ENCODE measurements around the gene PTPRN2. TPM values are rescaled to one million over a fixed set of nuclear protein-coding genes. Genes with fewer than 3 reads are reported as not detected.

PTPRN2 gene
- total and polyA plus RNA-seq, 2 of the 8 experiments (the other 6 are each of a cell fraction or from before 2014, with no cell fraction given) = 2.6 to 4.5 TPM

GRCh38 chr7:158315881-158316280 is 271.7 kb downstream of the PTPRN2 start:
- CTCF ChIA-PET (ENCODE audit: partially characterized antibody) = no interaction called here
- H3K56ac ChIP-seq (replicated peaks; ENCODE audit: insufficient read length, low read depth, low read length) = no peak overlapping the region
- no peak for TF ChIP-seq POLR2A (IDR thresholded peaks at IDR 0.05; ENCODE audit: control extremely low read depth in 1 of 2, low read depth in 2 of 2, low read length in 2 of 2)
- TF ChIP-seq, protein P1, sequence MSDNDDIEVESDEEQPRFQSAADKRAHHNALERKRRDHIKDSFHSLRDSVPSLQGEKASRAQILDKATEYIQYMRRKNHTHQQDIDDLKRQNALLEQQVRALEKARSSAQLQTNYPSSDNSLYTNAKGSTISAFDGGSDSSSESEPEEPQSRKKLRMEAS (IDR thresholded peaks at IDR 0.05) = no peak
- TF ChIP-seq CTBP2 (IDR thresholded peaks at IDR 0.05; ENCODE audit: borderline replicate concordance, insufficient read depth, insufficient read length, low read length) = no peak
- TF ChIP-seq BRCA1 (IDR thresholded peaks at IDR 0.05; ENCODE audit: low read depth, low read length) = no peak
- TF ChIP-seq SP2 (IDR thresholded peaks at IDR 0.05; ENCODE audit: low read length) = no peak
- TF ChIP-seq JUN (IDR thresholded peaks at IDR 0.05; ENCODE audit: low read depth, low read length) = no peak
- no peak for TF ChIP-seq KDM5A (IDR thresholded peaks at IDR 0.05; ENCODE audit: low read length)
- TF ChIP-seq EP300 (IDR thresholded peaks at IDR 0.05; ENCODE audit: borderline replicate concordance in 1 of 2, low read depth in 2 of 2, low read length in 2 of 2) = no peak
- no peak for TF ChIP-seq KDM1A (IDR thresholded peaks at IDR 0.05; ENCODE audit: borderline replicate concordance, low read length)
- TF ChIP-seq CEBPB (IDR thresholded peaks at IDR 0.05; ENCODE audit: low read depth, low read length) = no peak
- TF ChIP-seq TEAD4 (IDR thresholded peaks at IDR 0.05; ENCODE audit: low read depth, low read length) = no peak
- no peak for TF ChIP-seq SRF (IDR thresholded peaks at IDR 0.05; ENCODE audit: low read depth, low read length)
- no peak for TF ChIP-seq NANOG (IDR thresholded peaks at IDR 0.05; ENCODE audit: insufficient read depth, low read depth, low read length, poor library complexity, severe bottlenecking)
- TF ChIP-seq NRF1 (IDR thresholded peaks at IDR 0.05; ENCODE audit: low read depth, low read length) = no peak

More at GRCh38 chr7:158315881-158316280, 271.7 kb downstream of the PTPRN2 start:
- 94% methylated on average over 11 of the region's 11 CpGs; no CpG with 5 or more reads in 1 of the 2 experiments for WGBS, 2 experiments (ENCODE audit: extremely low coverage in 1 of 2, insufficient coverage in 1 of 2, insufficient read length in 1 of 2, insufficient replicate concordance in 2 of 2, low coverage in 1 of 2, low lambda C conversion rate in 2 of 2, missing lambda C conversion rate in 1 of 2)
- 0 out of 2 replicates have a peak overlapping the region, but pooled peaks have one; percentile 5 for H3K18ac ChIP-seq (ENCODE audit: extremely low read depth, low read length)
- no peak overlapping the region for H4K8ac ChIP-seq (ENCODE audit: extremely low read depth, insufficient read depth, low read length)
- POLR2A ChIA-PET (ENCODE audit: partially characterized antibody) = no interaction called here
- no peaks in the 10 kb centered on the region for H3K27me3 ChIP-seq (replicated peaks in 1 of 4; ENCODE audit: control insufficient read depth in 3 of 4, extremely low read depth in 1 of 4, insufficient read depth in 3 of 4, low read length in 3 of 4)
- no peak overlapping the region; a peak in 1 of 4 replicates for H3K4me2 ChIP-seq (ENCODE audit: insufficient read depth in 1 of 2, low read depth in 2 of 2, low read length in 2 of 2)
- no peak overlapping the region for H2AFZ ChIP-seq (ENCODE audit: low read length)
- 0 out of 2 replicates have a peak overlapping the region, but pooled peaks have one; percentile 49 for H2AK5ac ChIP-seq (ENCODE audit: low read depth, low read length)
- peaks cover 0 to 19% (median 8%) of the 10 kb centered on the region in 4 experiments; a peak in 4 of 7 replicates for H3K4me1 ChIP-seq (replicated peaks in 1 of 4; ENCODE audit: control insufficient read depth in 3 of 4, insufficient read depth in 4 of 4, low read length in 3 of 4)
- no peak for DNase-seq (ENCODE audit: low read depth in 1 of 2, low spot score in 2 of 2)
- H4K5ac ChIP-seq (ENCODE audit: insufficient read length, low read depth, low read length) = no peak overlapping the region
- peak overlapping the region; percentile 2; the same call in 1 of the 2 replicates for H2BK20ac ChIP-seq (ENCODE audit: low read length)
- no peaks in the 10 kb centered on the region for H4K20me1 ChIP-seq (replicated peaks in 1 of 2; ENCODE audit: control insufficient read depth in 1 of 2, insufficient read depth in 2 of 2, low read length in 2 of 2)
- peaks cover 0 to 5% (median 0%) of the 10 kb centered on the region in 4 experiments; a peak in 1 of 8 replicates for H3K36me3 ChIP-seq (ENCODE audit: control insufficient read depth in 2 of 4, insufficient read depth in 4 of 4, low read length in 3 of 4)
- H3K79me2 ChIP-seq (ENCODE audit: control insufficient read depth in 1 of 2, insufficient read depth in 2 of 2, low read length in 2 of 2) = no peaks in the 10 kb centered on the region
- peaks cover 3% of the 10 kb centered on the region; the same call in 1 of the 2 replicates for H3K23me2 ChIP-seq (ENCODE audit: low read depth, low read length)
- FAIRE-seq = no peak
- H2BK120ac ChIP-seq (replicated peaks; ENCODE audit: low read depth, low read length) = peak overlapping the region; percentile 75
- no peak overlapping the region for H3K27ac ChIP-seq (ENCODE audit: low read depth, low read length)
- H4K91ac ChIP-seq (replicated peaks; ENCODE audit: insufficient read length, low read length) = peak overlapping the region; percentile 41
- no peak overlapping the region for H3K9ac ChIP-seq (replicated peaks in 1 of 4; ENCODE audit: extremely low read depth in 1 of 4, low read depth in 3 of 4, low read length in 3 of 4)
- no peak overlapping the region for H3K14ac ChIP-seq (ENCODE audit: insufficient read length)
- no peak overlapping the region; the same call in 1 of the 2 replicates for H2BK5ac ChIP-seq (ENCODE audit: low read depth, low read length)
- H3K79me1 ChIP-seq (ENCODE audit: low read depth, low read length) = no peaks in the 10 kb centered on the region
- H3K4me3 ChIP-seq (ENCODE audit: extremely low read depth in 1 of 4, insufficient read depth in 2 of 4, low read depth in 3 of 4, low read length in 4 of 4) = no peak overlapping the region
- no peak overlapping the region for H3K4ac ChIP-seq (replicated peaks; ENCODE audit: insufficient read length, low read depth, low read length)
- peaks cover 28 to 66% of the 10 kb centered on the region in 2 experiments for H3K9me3 ChIP-seq (ENCODE audit: insufficient read depth in 2 of 2, low read depth in 1 of 2, low read length in 1 of 2)
- H2BK12ac ChIP-seq (ENCODE audit: low read depth, low read length) = peak overlapping the region; percentile 77; the same call in 1 of the 2 replicates
- no peak overlapping the region for H3K23ac ChIP-seq (ENCODE audit: insufficient read length)
- H2BK15ac ChIP-seq (ENCODE audit: low read length) = no peak overlapping the region

Measured in H1 (cell line).